ENCODE results near the gene SLC2A4. TPM values are rescaled to one million over a fixed set of nuclear protein-coding genes. Genes with fewer than 3 reads are reported as not detected.

SLC2A4 gene
- total and polyA plus RNA-seq, 2 experiments from 2014 or later = 6.3 to 13.6 TPM

- H3K36me3 Mint-ChIP-seq (ENCODE audit: low read depth) = peaks cover 39% of the 10 kb centered on the region
- no peak overlapping the region for H2AFZ ChIP-seq
- no peaks in the 10 kb centered on the region for H3K27me3 ChIP-seq (ENCODE audit: insufficient read depth)
- H3K27me3 Mint-ChIP-seq (ENCODE audit: insufficient read depth, low read depth, poor library complexity) = peaks cover 10% of the 10 kb centered on the region
- H3K4me3 ChIP-seq = peak overlapping the region; percentile 65
- peaks cover 10% of the 10 kb centered on the region for H3K36me3 ChIP-seq (ENCODE audit: insufficient read depth)
- peaks cover 26% of the 10 kb centered on the region for H4K20me1 ChIP-seq (replicated peaks; ENCODE audit: insufficient read depth)
- H3K9me3 Mint-ChIP-seq = peaks cover 3% of the 10 kb centered on the region; the same call in 2 of the 3 replicates
- no peak for TF ChIP-seq EZH2 (IDR thresholded peaks at IDR 0.05; ENCODE audit: low read depth, unreplicated experiment)
- no peak for TF ChIP-seq ZNF462 (CRISPR knock-in tag; IDR thresholded peaks at IDR 0.05)
- no peak for TF ChIP-seq ZNF114 (CRISPR knock-in tag; IDR thresholded peaks at IDR 0.05)
- TF ChIP-seq NANOG (IDR thresholded peaks at IDR 0.05; ENCODE audit: borderline replicate concordance) = no peak
- TF ChIP-seq JUNB (IDR thresholded peaks at IDR 0.05; ENCODE audit: unreplicated experiment) = no peak
- TF ChIP-seq POLR2AphosphoS5 (IDR thresholded peaks at IDR 0.05; ENCODE audit: low read depth) = no peak
- TF ChIP-seq, protein P1, sequence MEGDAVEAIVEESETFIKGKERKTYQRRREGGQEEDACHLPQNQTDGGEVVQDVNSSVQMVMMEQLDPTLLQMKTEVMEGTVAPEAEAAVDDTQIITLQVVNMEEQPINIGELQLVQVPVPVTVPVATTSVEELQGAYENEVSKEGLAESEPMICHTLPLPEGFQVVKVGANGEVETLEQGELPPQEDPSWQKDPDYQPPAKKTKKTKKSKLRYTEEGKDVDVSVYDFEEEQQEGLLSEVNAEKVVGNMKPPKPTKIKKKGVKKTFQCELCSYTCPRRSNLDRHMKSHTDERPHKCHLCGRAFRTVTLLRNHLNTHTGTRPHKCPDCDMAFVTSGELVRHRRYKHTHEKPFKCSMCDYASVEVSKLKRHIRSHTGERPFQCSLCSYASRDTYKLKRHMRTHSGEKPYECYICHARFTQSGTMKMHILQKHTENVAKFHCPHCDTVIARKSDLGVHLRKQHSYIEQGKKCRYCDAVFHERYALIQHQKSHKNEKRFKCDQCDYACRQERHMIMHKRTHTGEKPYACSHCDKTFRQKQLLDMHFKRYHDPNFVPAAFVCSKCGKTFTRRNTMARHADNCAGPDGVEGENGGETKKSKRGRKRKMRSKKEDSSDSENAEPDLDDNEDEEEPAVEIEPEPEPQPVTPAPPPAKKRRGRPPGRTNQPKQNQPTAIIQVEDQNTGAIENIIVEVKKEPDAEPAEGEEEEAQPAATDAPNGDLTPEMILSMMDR (conservative IDR thresholded peaks at IDR 0.05; ENCODE audit: low read depth in 2 of 2) = no peak
- TF ChIP-seq EZH2phosphoT487 (IDR thresholded peaks at IDR 0.05; ENCODE audit: unreplicated experiment) = no peak
- peaks cover 67% of the 10 kb centered on the region for H3K79me2 ChIP-seq (replicated peaks; ENCODE audit: insufficient read depth)
- no peak overlapping the region for H3K27ac ChIP-seq (ENCODE audit: low read depth)
- no peak overlapping the region for H3K27ac Mint-ChIP-seq
- peak overlapping the region; percentile 98 for H3K4me2 ChIP-seq
- no peaks in the 10 kb centered on the region for H3K9me2 ChIP-seq (ENCODE audit: insufficient read depth)
- DNase-seq (ENCODE audit: low spot score) (no peak), ATAC-seq (no peak)
- H3K4me3 Mint-ChIP-seq = peak overlapping the region; percentile 91
- H3F3A ChIP-seq (replicated peaks; ENCODE audit: low read depth) = peaks cover 21% of the 10 kb centered on the region
- peaks cover 23% of the 10 kb centered on the region for H3K4me1 ChIP-seq (ENCODE audit: insufficient read depth)
- H3K4me1 Mint-ChIP-seq = peaks cover 38% of the 10 kb centered on the region
Measured at GRCh38 chr17:7249830-7250229, 31.7 kb upstream of the SLC2A4 start.

All from GM23338 (cell line).